Chondrocyte (in vitro differentiated cells): ENCODE results near the gene TCEANC2. TPM values are rescaled to one million over a fixed set of nuclear protein-coding genes. Genes with fewer than 3 reads are reported as not detected.
"Not testable (repeated sequence)": the region's sequence is repeated elsewhere in the genome, so short reads cannot be mapped to it uniquely, and the experiment has no call there.

ENCODE experiments used
- DNase-seq: peaks from one replicate; pipeline ENCODE4 v3.0.0; 2021; ENCODE audit warnings: mixed read lengths, low spot score
- H3K27ac Mint-ChIP-seq: one replicate; pipeline ENCODE4 v1.8.0; 2021; ENCODE audit warnings: mild to moderate bottlenecking, moderate library complexity, mixed read lengths; ENCODE audit not compliant: unreplicated experiment
- H3K27me3 Mint-ChIP-seq: 2 replicates; pipeline ENCODE4 v1.8.0; 2021; ENCODE audit warnings: low read depth, mixed read lengths
- H3K36me3 Mint-ChIP-seq: 2 replicates; pipeline ENCODE4 v1.8.0; 2021; ENCODE audit warnings: low read depth, mixed read lengths
- H3K4me1 Mint-ChIP-seq: 2 replicates; pipeline ENCODE4 v1.8.0; 2021; ENCODE audit warnings: low read depth, mild to moderate bottlenecking, mixed read lengths
- H3K4me3 Mint-ChIP-seq: one replicate; pipeline ENCODE4 v1.8.0; 2021; ENCODE audit warnings: mild to moderate bottlenecking, moderate library complexity, mixed read lengths; ENCODE audit not compliant: unreplicated experiment
- H3K9me3 Mint-ChIP-seq: 2 replicates; pipeline ENCODE4 v1.8.0; 2021; ENCODE audit warnings: low read depth, mixed read lengths
- CTCF ChIP-seq: fragments of 200-600 bp; sonication (generic); IDR thresholded peaks from 2 replicates; pipeline ENCODE4 v1.5.0; 2021; ENCODE audit warnings: antibody characterized with exemption, mild to moderate bottlenecking, moderate library complexity
- total RNA-seq: library from RNA; stranded (reverse); gene quantifications from 3 replicates; pipeline ENCODE4 v1.2.1, GENCODE V29; 2021

The TCEANC2 gene
- total RNA-seq, 1 donor from 2014 or later, result 4.8 TPM

GRCh38 chr1:54037476-54037875 lies 15.9 kb upstream of the TCEANC2 start:
- Mint-ChIP-seq H3K4me3 (no peak overlapping the region), H3K27ac (no peak overlapping the region)
- no peak for DNase-seq

GRCh38 chr1:54041806-54042205 lies 11.6 kb upstream of the TCEANC2 start:
- Mint-ChIP-seq H3K4me3 (no peak overlapping the region), H3K4me1 (no peaks in the 10 kb centered on the region), H3K9me3 (no peaks in the 10 kb centered on the region), H3K27ac (no peak overlapping the region), H3K27me3 (no peaks in the 10 kb centered on the region), H3K36me3 (peaks cover 17% of the 10 kb centered on the region)
- no peak for DNase-seq
- no peak for TF ChIP-seq CTCF

More at GRCh38 chr1:54037476-54037875, 15.9 kb upstream of the TCEANC2 start:
- Mint-ChIP-seq H3K27me3 (no peaks in the 10 kb centered on the region), H3K4me1 (no peaks in the 10 kb centered on the region), H3K9me3 (no peaks in the 10 kb centered on the region), H3K36me3 (peaks cover 32% of the 10 kb centered on the region)
- TF ChIP-seq CTCF, result no peak

GRCh38 chr1:54045496-54045895 lies 7.9 kb upstream of the TCEANC2 start:
- Mint-ChIP-seq H3K27me3 (no peaks in the 10 kb centered on the region), H3K9me3 (no peaks in the 10 kb centered on the region), H3K27ac (peak overlapping the region; percentile 32), H3K4me3 (no peak overlapping the region), H3K4me1 (peaks cover 9% of the 10 kb centered on the region), H3K36me3 (peaks cover 10% of the 10 kb centered on the region)
- no peak for TF ChIP-seq CTCF
- no peak for DNase-seq

GRCh38 chr1:54046671-54047383 lies 6.6 kb upstream of the TCEANC2 start:
- H3K4me1 Mint-ChIP-seq, result peaks cover 9% of the 10 kb centered on the region
- H3K9me3 Mint-ChIP-seq, result no peaks in the 10 kb centered on the region
- peaks cover 6% of the 10 kb centered on the region for H3K36me3 Mint-ChIP-seq
- no peak overlapping the region for H3K4me3 Mint-ChIP-seq
- H3K27me3 Mint-ChIP-seq, result no peaks in the 10 kb centered on the region
- TF ChIP-seq CTCF, result no peak
- no peak for DNase-seq
- H3K27ac Mint-ChIP-seq, result peak overlapping the region; percentile 20

GRCh38 chr1:54047384-54048305 lies 5.8 kb upstream of the TCEANC2 start:
- H3K27ac Mint-ChIP-seq, result peak overlapping the region; percentile 49
- H3K4me1 Mint-ChIP-seq, result peaks cover 9% of the 10 kb centered on the region
- no peak for TF ChIP-seq CTCF

GRCh38 chr1:54050435-54050834 lies 3.0 kb upstream of the TCEANC2 start:
- H3K4me1 Mint-ChIP-seq, result peaks cover 16% of the 10 kb centered on the region
- not testable (repeated sequence) for H3K27me3 Mint-ChIP-seq, H3K9me3 Mint-ChIP-seq, DNase-seq, H3K4me3 Mint-ChIP-seq, H3K36me3 Mint-ChIP-seq, H3K27ac Mint-ChIP-seq

More at GRCh38 chr1:54047384-54048305, 5.8 kb upstream of the TCEANC2 start:
- H3K36me3 Mint-ChIP-seq, result peaks cover 1% of the 10 kb centered on the region
- H3K4me3 Mint-ChIP-seq, result no peak overlapping the region
- no peaks in the 10 kb centered on the region for H3K9me3 Mint-ChIP-seq
- no peak for DNase-seq
- H3K27me3 Mint-ChIP-seq, result no peaks in the 10 kb centered on the region
